22Rv1 (cell line): ENCODE measurements around the gene TMEM182.

Experiments used
- H3K27ac ChIP-seq: fragments of 450-650 bp; 2 replicates; pipeline ENCODE4 v1.5.1; 2017
- ZFX ChIP-seq: fragments of 450-650 bp; IDR thresholded peaks from 2 replicates; pipeline ENCODE4 v1.6.1; 2017; ENCODE audit warnings: antibody characterized with exemption, borderline replicate concordance
- TF ChIP-seq, protein P1 (sequence below): fragments of 450-650 bp; IDR thresholded peaks from 2 replicates; pipeline ENCODE4 v1.5.1; 2017; ENCODE audit warnings: mild to moderate bottlenecking

TMEM182 gene

DNA sequence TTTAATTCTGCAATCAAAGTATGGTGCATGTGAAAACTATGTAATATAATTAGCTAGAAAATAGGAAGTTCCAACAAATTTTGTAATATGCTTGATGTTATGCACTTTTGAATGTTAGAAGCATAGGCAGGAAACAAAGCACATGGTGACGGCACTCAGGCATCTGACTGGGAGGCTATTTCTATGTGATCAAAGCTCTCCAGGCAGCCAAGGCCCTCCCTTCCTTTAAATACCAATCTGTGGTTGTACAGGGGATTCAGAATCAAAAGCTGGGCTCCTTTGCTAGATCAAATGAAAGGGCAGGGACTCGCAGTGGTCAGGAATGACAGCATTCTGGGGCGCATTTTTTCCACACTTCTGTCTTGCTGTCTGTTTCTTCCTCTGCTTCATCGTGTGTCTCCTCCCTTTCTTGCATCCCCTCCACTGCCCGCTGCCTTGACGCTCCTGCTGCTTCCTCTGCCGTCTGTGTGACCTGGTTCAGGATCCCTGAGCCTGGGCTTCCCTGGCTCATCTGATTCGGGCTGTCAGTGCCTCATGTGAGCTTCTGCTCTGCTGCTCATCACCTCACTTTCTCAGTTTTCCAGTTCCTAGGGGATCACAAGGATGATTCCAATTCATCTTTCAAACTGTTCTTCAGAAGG lies 30.9 kb downstream of the TMEM182 start:
- no peak overlapping the region for H3K27ac ChIP-seq
- no peak for TF ChIP-seq ZFX
- TF ChIP-seq, protein P1, sequence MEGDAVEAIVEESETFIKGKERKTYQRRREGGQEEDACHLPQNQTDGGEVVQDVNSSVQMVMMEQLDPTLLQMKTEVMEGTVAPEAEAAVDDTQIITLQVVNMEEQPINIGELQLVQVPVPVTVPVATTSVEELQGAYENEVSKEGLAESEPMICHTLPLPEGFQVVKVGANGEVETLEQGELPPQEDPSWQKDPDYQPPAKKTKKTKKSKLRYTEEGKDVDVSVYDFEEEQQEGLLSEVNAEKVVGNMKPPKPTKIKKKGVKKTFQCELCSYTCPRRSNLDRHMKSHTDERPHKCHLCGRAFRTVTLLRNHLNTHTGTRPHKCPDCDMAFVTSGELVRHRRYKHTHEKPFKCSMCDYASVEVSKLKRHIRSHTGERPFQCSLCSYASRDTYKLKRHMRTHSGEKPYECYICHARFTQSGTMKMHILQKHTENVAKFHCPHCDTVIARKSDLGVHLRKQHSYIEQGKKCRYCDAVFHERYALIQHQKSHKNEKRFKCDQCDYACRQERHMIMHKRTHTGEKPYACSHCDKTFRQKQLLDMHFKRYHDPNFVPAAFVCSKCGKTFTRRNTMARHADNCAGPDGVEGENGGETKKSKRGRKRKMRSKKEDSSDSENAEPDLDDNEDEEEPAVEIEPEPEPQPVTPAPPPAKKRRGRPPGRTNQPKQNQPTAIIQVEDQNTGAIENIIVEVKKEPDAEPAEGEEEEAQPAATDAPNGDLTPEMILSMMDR = no peak

DNA sequence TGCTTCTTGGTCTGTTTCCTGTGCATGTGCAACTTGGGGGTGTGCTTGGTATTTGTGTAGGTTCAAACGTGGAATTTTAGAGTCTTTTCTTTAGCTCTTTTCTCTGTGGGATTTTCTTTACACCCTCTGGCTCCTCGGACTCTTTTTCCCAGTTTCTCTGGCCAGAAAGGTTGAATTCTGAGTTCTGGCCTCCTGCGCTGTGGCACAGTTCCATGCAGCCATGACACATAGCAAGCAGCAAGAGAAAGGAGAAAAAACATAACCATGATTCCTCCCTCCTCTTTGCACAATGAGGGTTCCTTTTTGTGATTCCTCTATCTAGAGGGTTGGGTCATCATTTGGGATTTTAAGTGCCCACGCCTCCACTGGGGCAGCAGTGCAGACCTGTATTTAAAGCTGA lies 33.8 kb downstream of the TMEM182 start:
- no peak overlapping the region for H3K27ac ChIP-seq
- TF ChIP-seq, protein P1 = no peak
- TF ChIP-seq ZFX = no peak

DNA sequence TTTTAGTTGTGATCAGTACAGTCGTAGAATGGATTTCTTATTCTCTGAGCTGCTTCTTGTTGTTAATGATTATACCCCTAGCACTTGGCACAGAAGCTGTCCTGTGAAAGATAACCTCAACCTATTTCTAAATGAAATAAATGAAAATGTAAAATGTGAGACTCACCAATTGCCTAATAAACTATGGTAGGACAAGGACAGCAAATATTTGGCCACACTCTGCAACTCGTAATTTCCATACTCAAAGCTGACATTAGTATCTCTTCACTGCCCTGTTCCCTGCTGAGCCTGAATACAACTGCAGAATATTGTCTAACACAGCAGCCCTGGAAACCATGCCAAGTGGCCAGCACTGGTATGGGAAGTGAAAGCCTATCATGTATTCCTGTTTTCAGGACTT lies 34.5 kb downstream of the TMEM182 start:
- 0 out of 2 replicates have a peak overlapping the region, but pooled peaks have one; percentile 22 for H3K27ac ChIP-seq
- TF ChIP-seq, protein P1 = no peak
- no peak for TF ChIP-seq ZFX

DNA sequence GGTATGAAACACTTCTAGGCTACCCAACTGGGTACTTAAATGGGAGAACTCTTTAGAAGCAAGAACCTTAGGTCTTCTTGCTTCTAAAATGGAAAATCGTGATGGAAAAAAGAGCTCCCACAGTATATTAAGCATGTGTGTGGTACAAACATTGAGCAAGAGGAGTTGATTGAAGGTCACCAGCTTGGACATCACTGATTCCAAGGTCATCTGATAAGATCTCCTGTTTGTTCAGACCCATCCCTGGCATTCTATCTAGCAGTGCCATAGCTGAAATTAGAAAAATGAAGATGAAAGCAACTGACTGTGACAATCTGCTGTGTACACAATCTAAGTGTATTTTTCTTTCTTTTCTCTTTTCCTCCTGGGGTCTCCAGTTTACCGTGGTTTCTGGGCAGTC lies 35.7 kb downstream of the TMEM182 start:
- no peak for TF ChIP-seq ZFX
- TF ChIP-seq, protein P1 = no peak
- no peak overlapping the region for H3K27ac ChIP-seq

DNA sequence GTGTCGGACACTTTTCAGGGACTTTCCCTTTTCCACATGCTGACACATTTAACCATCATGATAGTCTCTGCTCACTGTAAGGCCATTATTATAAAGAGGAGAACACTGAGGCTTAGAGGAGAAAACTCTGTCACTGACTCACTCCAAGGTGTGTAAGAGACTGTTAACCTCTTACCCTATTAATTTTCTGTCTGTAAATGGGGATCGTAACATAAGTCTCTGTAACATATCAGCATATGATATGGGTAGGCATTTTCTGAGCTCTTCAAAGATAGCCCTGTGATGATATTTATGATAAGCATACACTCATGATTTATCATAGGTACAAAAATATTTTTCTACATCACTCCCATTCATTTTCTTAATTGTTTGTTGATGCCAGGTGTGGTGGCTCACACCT lies 36.4 kb downstream of the TMEM182 start:
- TF ChIP-seq ZFX = no peak
- TF ChIP-seq, protein P1 = no peak
- H3K27ac ChIP-seq = no peak overlapping the region

DNA sequence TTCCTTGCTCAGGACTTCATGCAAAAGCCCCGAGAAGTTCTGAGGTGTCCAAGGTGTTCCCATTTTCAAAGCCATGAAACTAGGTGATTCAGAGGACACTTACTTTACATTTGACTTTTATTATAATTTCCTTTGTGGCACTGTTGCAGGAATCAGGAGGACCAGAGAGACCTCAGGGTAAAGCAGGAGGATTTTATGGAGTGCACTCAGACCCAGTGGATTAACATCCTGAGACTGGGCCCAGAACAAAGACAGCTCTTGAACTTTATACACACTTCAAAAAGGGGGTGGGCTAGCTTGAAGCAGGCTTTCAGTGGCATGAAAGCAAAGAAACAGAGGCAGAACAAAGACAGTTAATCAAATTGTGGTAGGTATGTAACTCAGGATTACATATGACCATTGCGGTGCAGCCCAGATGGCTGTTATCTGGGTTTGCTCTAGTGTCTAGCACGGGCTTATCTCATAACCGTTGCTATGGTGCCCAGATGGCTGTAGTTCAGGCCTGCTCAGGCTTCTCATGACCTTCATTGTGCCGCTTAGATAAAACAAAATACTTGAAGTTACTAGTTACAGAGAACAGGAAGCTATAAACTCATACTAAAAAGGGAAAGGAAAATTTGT lies 39.4 kb downstream of the TMEM182 start:
- TF ChIP-seq, protein P1 = no peak
- TF ChIP-seq ZFX = no peak
- no peak overlapping the region for H3K27ac ChIP-seq
